ENCODE results near the gene ZNF853. TPM values are rescaled to one million over a fixed set of nuclear protein-coding genes. Genes with fewer than 3 reads are reported as not detected.
A peak's percentile ranks its signal among the peaks of the same experiment; 100 is the strongest.
"Not testable (repeated sequence)": the region's sequence is repeated elsewhere in the genome, so short reads cannot be mapped to it uniquely, and the experiment has no call there.

Gene ZNF853
- total RNA-seq, 1 donor from 2014 or later: 13.7 TPM

DNA sequence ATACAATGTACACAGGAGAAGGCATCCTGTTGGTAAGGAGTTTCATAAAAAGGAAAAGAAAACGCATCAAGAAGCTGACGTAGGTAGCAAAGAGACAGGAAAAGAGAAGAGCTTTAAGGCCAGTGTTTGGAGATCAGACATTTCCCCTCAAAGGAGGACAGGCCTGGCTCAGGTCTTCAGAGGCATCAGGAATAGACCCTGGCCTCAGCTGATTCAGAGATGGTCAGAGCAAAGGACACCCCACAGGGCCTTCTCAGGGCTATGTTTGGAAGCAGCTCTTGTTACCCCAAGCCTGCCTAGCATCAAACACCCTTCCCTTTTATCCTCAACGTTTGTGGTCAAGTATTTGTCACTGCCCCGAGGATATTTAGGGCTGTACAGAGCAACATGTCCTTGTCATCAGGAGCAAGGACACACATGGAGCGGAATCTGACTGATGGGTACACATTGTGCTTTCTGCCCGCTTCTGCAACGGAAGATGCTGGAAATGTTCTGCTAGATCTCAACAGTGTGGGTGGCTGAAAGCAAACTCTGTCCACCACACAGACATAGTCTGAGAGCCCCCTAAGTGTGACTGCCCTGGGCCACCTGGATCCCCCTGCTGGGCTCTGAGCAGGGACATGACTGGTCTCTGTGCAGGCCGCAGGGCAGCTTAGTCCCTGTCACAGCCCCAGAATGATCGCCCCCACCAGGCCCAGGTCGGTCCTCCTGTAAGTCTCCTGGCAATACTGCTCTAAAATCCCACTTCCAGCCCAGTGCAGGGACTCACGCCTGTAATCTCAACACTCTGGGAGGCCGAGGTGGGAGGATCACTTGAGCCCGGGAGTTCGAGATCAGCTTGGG is 39.2 kb upstream of the ZNF853 start:
- Mint-ChIP-seq H3K27me3 (peaks cover 3% of the 10 kb centered on the region), H3K9me3 (ENCODE audit: low read depth) (no peaks in the 10 kb centered on the region), H3K4me3 (ENCODE audit: low read depth) (peak overlapping the region; percentile 57), H3K27ac (no peak overlapping the region), H3K4me1 (ENCODE audit: low read depth) (peaks cover 13% of the 10 kb centered on the region), H3K36me3 (ENCODE audit: insufficient read depth) (peaks cover 9% of the 10 kb centered on the region)
- no peak for DNase-seq (ENCODE audit: low spot score, unreplicated experiment)
- TF ChIP-seq, protein P1, sequence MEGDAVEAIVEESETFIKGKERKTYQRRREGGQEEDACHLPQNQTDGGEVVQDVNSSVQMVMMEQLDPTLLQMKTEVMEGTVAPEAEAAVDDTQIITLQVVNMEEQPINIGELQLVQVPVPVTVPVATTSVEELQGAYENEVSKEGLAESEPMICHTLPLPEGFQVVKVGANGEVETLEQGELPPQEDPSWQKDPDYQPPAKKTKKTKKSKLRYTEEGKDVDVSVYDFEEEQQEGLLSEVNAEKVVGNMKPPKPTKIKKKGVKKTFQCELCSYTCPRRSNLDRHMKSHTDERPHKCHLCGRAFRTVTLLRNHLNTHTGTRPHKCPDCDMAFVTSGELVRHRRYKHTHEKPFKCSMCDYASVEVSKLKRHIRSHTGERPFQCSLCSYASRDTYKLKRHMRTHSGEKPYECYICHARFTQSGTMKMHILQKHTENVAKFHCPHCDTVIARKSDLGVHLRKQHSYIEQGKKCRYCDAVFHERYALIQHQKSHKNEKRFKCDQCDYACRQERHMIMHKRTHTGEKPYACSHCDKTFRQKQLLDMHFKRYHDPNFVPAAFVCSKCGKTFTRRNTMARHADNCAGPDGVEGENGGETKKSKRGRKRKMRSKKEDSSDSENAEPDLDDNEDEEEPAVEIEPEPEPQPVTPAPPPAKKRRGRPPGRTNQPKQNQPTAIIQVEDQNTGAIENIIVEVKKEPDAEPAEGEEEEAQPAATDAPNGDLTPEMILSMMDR (IDR thresholded peaks at IDR 0.05; ENCODE audit: unreplicated experiment): no peak

DNA sequence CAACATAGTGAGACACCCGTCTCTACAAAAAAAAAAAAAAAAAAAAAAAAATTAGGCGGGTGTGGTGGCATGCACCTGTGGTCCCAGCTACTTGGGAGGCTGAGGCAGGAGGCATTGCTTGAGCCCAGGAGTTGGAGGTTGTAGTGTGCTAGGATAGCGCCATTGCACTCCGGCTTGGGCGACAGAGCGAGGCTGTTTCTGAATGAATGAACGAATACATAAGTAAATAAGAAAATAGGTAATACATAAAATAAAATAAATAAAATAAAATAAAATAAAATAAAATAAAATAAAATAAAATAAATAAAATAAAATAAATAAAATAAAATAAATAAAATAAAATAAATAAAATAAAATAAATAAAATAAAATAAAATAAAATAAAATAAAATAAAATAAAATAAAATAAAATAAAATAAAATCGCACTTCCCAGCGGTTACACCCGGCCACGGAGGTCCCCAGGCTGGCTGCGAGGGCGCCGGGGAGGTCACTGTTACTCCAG is 38.5 kb upstream of the ZNF853 start:
- Mint-ChIP-seq H3K27ac (peak overlapping the region; percentile 95), H3K36me3 (ENCODE audit: insufficient read depth) (peaks cover 14% of the 10 kb centered on the region), H3K4me3 (ENCODE audit: low read depth) (peak overlapping the region; percentile 86), H3K4me1 (ENCODE audit: low read depth) (peaks cover 13% of the 10 kb centered on the region)
- H3K9me3 Mint-ChIP-seq (ENCODE audit: low read depth); H3K27me3 Mint-ChIP-seq; DNase-seq (ENCODE audit: low spot score, unreplicated experiment): not testable (repeated sequence)

DNA sequence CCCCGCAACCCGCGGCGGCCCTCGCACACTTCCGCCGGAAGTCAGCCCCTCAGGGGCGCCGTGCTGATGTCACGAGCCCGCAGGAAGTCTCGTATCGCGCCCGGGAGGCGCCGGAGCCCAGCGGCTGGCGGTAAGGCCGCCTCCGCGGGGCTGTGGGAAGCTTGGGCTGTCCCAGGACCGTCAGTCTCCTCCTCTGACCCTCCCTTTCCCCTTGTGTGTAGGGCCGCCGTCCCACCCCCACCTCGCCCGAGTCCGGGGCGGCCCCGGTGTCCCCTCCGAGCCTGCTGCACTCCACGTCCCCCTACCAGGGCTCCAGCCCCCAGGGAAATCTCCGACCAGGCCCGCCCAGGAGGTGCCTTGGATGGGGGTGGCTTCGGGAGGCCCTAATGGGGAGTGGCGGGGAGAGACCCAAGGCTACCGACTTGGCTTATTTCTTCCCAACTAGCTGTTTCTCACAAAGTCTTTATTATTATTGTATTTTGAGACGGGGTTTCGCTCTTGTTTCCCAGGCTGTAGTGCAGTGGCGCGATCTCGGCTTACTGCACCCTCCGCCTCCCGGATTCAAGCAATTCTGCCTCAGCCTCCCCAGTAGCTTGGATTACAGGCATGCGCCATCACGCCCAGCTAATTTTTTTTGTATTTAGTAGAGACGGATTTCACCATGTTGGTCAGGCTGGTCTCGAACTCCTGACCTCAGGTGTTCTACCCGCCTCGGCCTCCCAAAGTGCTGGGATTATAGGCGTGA is 37.9 kb upstream of the ZNF853 start, which contains the start of gene ZDHHC4:
Gene ZDHHC4, plus strand, starts transcription at position 86 of the 745 bp plus-strand sequence. CDS start 3,108 bp downstream, outside the sequence.
- H3K4me1 Mint-ChIP-seq (ENCODE audit: low read depth): peaks cover 13% of the 10 kb centered on the region

DNA sequence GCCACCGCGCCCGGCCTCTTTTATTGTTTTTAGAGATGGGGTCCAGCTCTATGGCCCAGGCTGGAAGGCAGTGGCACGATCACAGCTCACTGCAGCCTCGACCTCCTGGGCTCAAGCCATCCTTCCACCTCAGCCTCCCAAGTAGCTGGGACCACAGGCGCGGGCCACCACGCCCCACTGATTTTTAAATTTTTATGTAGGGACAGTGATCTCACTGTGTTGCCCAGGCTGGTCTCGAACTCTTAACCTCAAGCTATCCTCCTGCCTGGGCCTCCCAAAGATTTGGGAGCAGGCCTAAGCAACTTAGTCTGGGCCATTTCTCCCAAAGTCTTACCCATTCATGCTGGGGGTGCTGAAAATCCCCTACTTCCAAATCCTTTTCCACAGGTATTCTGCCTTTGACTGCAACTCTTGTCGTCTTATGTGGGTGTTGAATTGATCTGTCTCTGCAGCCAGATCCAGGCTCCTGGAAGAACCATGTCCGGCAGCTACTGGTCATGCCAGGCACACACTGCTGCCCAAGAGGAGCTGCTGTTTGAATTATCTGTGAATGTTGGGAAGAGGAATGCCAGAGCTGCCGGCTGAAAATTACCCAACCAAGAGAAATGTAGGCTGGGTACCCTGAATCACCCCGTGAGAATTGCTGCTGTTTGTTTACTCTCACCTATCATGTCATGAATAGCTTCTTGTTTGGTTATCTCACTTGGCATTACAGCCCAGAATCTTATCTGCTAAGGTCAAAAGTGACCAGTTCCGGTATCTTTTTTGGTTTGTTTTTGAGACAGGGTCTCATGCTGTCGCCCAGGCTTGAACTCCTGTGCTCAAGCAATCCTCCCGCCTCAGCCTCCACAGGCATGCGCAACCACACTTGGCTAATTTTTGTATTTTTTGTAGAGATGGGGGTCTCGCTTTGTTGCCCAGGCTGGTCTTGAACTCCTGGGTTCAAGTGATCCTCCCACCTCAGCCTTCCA is 37.0 kb upstream of the ZNF853 start:
- no peak for DNase-seq (ENCODE audit: low spot score, unreplicated experiment)
- Mint-ChIP-seq H3K36me3 (ENCODE audit: insufficient read depth) (peaks cover 17% of the 10 kb centered on the region), H3K4me1 (ENCODE audit: low read depth) (peaks cover 13% of the 10 kb centered on the region), H3K27ac (peak overlapping the region; percentile 93), H3K27me3 (no peaks in the 10 kb centered on the region), H3K4me3 (ENCODE audit: low read depth) (peak overlapping the region; percentile 86), H3K9me3 (ENCODE audit: low read depth) (no peaks in the 10 kb centered on the region)
- TF ChIP-seq, protein P1 (IDR thresholded peaks at IDR 0.05; ENCODE audit: unreplicated experiment): no peak

More for the DNA sequence above, 37.9 kb upstream of the ZNF853 start, which contains the start of gene ZDHHC4:
- peak within 1 kb of the TSS; percentile 86 for H3K4me3 Mint-ChIP-seq (ENCODE audit: low read depth)
- H3K36me3 Mint-ChIP-seq (ENCODE audit: insufficient read depth): peaks cover 17% of the 10 kb centered on the region
- DNase-seq (ENCODE audit: low spot score, unreplicated experiment): peak; percentile 71
- H3K27ac Mint-ChIP-seq: peak within 1 kb of the TSS; percentile 95
- TF ChIP-seq, protein P1 (IDR thresholded peaks at IDR 0.05; ENCODE audit: unreplicated experiment): no peak
- H3K9me3 Mint-ChIP-seq (ENCODE audit: low read depth): no peaks in the 10 kb centered on the region
- H3K27me3 Mint-ChIP-seq: peaks cover 3% of the 10 kb centered on the region

DNA sequence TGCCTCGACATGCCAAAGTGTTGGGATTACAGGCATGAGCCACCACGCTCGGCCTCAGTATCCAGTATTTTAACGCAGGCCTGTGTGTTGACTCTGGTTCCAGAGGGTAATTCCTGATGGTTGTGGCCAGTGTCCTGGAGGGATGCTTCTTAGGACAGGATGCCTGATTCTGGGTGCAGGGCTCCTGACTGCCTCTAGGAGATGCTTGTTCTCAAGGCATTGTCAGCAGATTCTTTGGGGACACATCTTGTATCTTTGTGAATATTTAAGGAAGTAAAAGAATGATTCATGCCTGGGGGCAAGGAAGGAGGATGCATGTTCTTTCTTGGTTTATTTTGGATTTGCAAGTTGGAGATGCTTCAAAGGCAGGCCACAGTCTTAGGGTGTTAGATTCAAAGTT is 36.0 kb upstream of the ZNF853 start:
- no peaks in the 10 kb centered on the region for H3K9me3 Mint-ChIP-seq (ENCODE audit: low read depth)
- DNase-seq (ENCODE audit: low spot score, unreplicated experiment): no peak
- H3K4me3 Mint-ChIP-seq (ENCODE audit: low read depth): peak overlapping the region; percentile 86
- peaks cover 20% of the 10 kb centered on the region for H3K36me3 Mint-ChIP-seq (ENCODE audit: insufficient read depth)
- no peak overlapping the region for H3K27ac Mint-ChIP-seq
- TF ChIP-seq, protein P1 (IDR thresholded peaks at IDR 0.05; ENCODE audit: unreplicated experiment): peak; percentile 17
- peaks cover 13% of the 10 kb centered on the region for H3K4me1 Mint-ChIP-seq (ENCODE audit: low read depth)
- no peaks in the 10 kb centered on the region for H3K27me3 Mint-ChIP-seq

DNA sequence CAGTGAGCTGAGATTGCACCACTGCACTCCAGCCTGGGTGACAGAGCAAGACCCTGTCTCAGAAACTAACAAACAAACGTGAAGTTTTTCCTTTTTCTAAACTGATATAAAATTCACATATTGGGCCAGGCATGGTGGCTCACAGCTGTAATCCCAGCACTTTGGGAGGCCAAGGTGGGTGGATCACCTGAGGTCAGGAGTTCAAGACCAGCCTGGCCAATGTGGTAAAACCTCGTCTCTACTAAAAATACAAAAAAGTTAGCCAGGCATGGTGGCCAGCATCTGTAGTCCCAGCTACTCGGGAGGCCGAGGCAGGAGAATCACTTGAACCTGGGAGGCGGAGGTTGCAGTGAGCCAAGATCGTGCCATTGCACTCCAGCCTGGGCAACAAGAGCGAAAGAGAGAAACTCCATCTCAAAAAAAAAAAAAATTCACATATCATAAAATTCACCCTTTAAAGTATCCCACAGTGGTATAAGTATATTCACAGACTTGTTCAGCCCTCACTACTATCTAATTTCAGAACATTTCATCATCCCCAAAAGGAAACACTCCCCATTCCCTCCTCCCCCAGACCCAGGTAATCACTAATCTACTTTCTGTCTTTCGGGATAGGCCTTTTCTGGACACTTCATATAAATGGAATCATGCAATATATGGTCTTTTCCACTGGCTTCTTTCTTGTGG is 29.5 kb upstream of the ZNF853 start:
- H3K36me3 Mint-ChIP-seq (ENCODE audit: insufficient read depth): peaks cover 39% of the 10 kb centered on the region
- H3K4me1 Mint-ChIP-seq (ENCODE audit: low read depth); H3K27ac Mint-ChIP-seq; H3K9me3 Mint-ChIP-seq (ENCODE audit: low read depth); H3K27me3 Mint-ChIP-seq; DNase-seq (ENCODE audit: low spot score, unreplicated experiment); H3K4me3 Mint-ChIP-seq (ENCODE audit: low read depth): not testable (repeated sequence)
